T-helper 17 cell (primary cell): ENCODE measurements around the gene SLCO2A1. TPM values are rescaled to one million over a fixed set of nuclear protein-coding genes. Genes with fewer than 3 reads are reported as not detected.

Experiments used
- ATAC-seq: fragments of 150-1000 bp; cut with Tn5 transposase; 2 replicates; pipeline ENCODE4 v1.10.0; 2021; ENCODE audit warnings: mild to moderate bottlenecking, moderate library complexity
- DNase-seq, 3 donors: peaks; one replicate each; pipeline versions ENCODE4 v3.0.0 to v3.0.0-alpha.2; 2020 to 2021
- H3K9me3 ChIP-seq: one replicate; pipeline ENCODE4 v1.7.0; 2013; ENCODE audit warnings: low read length, mild to moderate bottlenecking; ENCODE audit not compliant: control insufficient read depth, poor library complexity, severe bottlenecking
- H3K27ac Mint-ChIP-seq: one replicate; pipeline ENCODE4 v1.8.0; 2022; ENCODE audit warnings: mild to moderate bottlenecking, moderate library complexity, mixed read lengths
- H3K27me3 Mint-ChIP-seq: one replicate; pipeline ENCODE4 v1.8.0; 2022; ENCODE audit warnings: mixed read lengths
- H3K36me3 Mint-ChIP-seq: one replicate; pipeline ENCODE4 v1.8.0; 2022; ENCODE audit warnings: low read depth, mixed read lengths
- H3K4me1 Mint-ChIP-seq: one replicate; pipeline ENCODE4 v1.8.0; 2022; ENCODE audit warnings: mild to moderate bottlenecking, mixed read lengths
- H3K4me3 Mint-ChIP-seq: one replicate; pipeline ENCODE4 v1.8.0; 2022; ENCODE audit warnings: mild to moderate bottlenecking, moderate library complexity, mixed read lengths
- total RNA-seq, 4 donors: library from RNA in 2 of 4; stranded (reverse) in 2 of 4; gene quantifications; one replicate each; pipeline ENCODE4 v1.2.3 and lab custom pipeline; 2022 to 2026

SLCO2A1 gene
- total RNA-seq, 2 donors from 2014 or later, result 0.16 TPM; not detected in 1

- no peaks in the 10 kb centered on the region for H3K9me3 ChIP-seq
- Mint-ChIP-seq H3K4me1 (no peaks in the 10 kb centered on the region), H3K4me3 (no peak overlapping the region), H3K27me3 (peaks cover 46% of the 10 kb centered on the region), H3K27ac (no peak overlapping the region), H3K36me3 (no peaks in the 10 kb centered on the region)
- DNase-seq (no peak), ATAC-seq (no peak)
These were observed 7.4 kb upstream of the SLCO2A1 start for GRCh38 chr3:134037168-134037567.

DNA sequence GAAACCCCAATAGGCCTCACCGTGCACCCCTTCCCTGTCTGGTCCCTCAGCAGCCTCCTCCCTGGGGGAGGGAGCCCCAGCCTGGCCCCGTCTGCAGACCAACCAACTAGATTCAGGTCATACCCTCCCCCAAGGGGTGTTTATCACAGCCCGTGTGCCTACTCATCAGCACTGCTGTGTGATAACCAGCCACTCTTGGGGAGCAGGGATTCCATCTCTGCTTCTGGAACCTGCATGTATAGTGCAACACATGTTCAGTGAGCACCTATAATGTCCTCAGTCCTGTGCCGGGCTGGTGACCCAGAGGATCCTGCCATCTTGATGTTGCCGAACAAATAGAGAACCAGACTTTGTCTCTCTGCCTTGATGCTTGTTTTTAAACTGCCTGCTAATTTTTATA lies 6.6 kb upstream of the SLCO2A1 start:
- Mint-ChIP-seq H3K4me3 (no peak overlapping the region), H3K27me3 (peaks cover 53% of the 10 kb centered on the region), H3K27ac (no peak overlapping the region), H3K4me1 (no peaks in the 10 kb centered on the region), H3K36me3 (no peaks in the 10 kb centered on the region)
- DNase-seq (no peak), ATAC-seq (no peak)
- no peaks in the 10 kb centered on the region for H3K9me3 ChIP-seq

- Mint-ChIP-seq H3K27ac (no peak overlapping the region), H3K4me3 (no peak overlapping the region), H3K36me3 (no peaks in the 10 kb centered on the region), H3K4me1 (no peaks in the 10 kb centered on the region), H3K27me3 (peaks cover 53% of the 10 kb centered on the region)
- DNase-seq (no peak), ATAC-seq (no peak)
- no peaks in the 10 kb centered on the region for H3K9me3 ChIP-seq
These were observed 6.1 kb upstream of the SLCO2A1 start for GRCh38 chr3:134035836-134036235.

DNA sequence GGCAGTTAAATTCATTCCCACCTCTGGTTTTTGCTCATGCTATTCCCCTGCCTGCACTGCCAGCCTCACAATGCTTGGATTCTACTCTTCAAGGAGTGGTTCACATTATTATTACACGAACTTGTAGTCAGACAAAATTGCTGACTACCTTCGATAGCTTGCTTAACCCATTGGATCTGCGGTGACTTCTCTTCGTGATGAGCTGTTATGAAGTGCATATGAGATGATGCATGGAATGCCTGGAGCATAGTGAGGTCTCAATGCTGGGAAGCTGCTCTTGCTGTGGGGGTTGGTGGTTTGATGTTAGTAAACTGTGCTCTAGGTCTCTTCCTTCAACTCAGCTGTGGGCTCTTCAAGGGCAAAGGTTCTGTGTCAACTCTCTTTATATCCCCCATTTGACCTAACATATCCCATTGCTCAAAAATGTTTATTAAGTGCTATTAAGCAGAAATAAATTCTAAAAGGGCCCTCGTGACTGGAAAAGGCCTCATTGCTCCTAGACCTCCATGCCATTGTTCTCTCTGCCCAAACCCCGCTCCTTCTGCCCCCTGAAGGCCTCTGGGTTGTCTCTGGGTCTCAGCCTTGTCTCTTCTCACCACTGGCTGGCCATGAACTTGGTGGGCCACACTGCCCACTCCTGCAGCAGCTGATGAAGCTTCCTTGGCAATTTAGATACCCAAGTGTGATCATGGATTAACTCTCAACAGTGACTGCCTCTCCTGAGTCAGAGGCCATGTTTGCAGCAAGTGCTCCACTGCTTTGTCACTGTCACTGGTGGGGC lies 4.5 kb upstream of the SLCO2A1 start:
- no peak overlapping the region for H3K27ac Mint-ChIP-seq

DNA sequence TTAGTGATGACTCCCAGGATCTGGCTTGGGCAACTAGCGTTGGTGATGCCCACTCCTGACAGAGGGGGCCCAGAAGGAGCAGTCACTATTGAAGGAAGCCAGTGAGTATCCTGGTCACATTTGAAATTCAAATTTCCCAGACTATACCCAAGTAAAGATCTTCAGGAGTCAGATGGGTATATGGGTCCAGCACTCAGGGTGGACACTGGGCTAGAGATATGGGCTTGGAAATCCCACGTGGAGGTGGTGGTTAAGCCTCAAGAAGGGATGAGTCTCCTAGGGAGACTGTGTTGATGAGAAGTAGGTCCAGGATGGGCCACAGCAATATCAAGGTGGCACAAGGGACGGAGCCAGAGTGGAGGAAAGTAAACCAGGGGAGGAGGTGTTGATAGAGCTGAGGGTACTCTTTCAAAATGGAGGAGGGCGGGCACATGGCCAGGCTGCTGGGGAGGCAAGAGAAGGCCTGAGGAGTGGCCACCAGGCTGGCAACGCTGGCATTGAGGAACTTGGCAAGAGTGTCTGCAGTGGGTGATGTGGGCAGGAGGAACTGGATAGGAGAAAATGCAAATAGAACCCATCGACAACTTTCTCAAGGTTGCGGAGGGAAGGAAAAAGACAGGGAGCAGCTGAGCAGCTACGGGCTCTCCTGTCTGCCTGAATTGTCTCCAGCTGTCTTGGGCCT lies 3.7 kb upstream of the SLCO2A1 start:
- DNase-seq (no peak), ATAC-seq (no peak)
- H3K4me3 Mint-ChIP-seq, result no peak overlapping the region
- no peaks in the 10 kb centered on the region for H3K36me3 Mint-ChIP-seq
- H3K27me3 Mint-ChIP-seq, result peaks cover 62% of the 10 kb centered on the region
- H3K9me3 ChIP-seq, result no peaks in the 10 kb centered on the region
- H3K4me1 Mint-ChIP-seq, result no peaks in the 10 kb centered on the region
- H3K27ac Mint-ChIP-seq, result no peak overlapping the region

More for the DNA sequence above, 4.5 kb upstream of the SLCO2A1 start:
- DNase-seq, result no peak
- H3K4me1 Mint-ChIP-seq, result no peaks in the 10 kb centered on the region
- no peak for ATAC-seq
- no peaks in the 10 kb centered on the region for H3K36me3 Mint-ChIP-seq
- peaks cover 60% of the 10 kb centered on the region for H3K27me3 Mint-ChIP-seq
- H3K4me3 Mint-ChIP-seq, result no peak overlapping the region
- H3K9me3 ChIP-seq, result no peaks in the 10 kb centered on the region

GRCh38 chr3:134031348-134031915 lies 1.7 kb upstream of the SLCO2A1 start:
- H3K27me3 Mint-ChIP-seq, result peaks cover 75% of the 10 kb centered on the region
- H3K27ac Mint-ChIP-seq, result no peak overlapping the region
- H3K9me3 ChIP-seq, result no peaks in the 10 kb centered on the region

DNA sequence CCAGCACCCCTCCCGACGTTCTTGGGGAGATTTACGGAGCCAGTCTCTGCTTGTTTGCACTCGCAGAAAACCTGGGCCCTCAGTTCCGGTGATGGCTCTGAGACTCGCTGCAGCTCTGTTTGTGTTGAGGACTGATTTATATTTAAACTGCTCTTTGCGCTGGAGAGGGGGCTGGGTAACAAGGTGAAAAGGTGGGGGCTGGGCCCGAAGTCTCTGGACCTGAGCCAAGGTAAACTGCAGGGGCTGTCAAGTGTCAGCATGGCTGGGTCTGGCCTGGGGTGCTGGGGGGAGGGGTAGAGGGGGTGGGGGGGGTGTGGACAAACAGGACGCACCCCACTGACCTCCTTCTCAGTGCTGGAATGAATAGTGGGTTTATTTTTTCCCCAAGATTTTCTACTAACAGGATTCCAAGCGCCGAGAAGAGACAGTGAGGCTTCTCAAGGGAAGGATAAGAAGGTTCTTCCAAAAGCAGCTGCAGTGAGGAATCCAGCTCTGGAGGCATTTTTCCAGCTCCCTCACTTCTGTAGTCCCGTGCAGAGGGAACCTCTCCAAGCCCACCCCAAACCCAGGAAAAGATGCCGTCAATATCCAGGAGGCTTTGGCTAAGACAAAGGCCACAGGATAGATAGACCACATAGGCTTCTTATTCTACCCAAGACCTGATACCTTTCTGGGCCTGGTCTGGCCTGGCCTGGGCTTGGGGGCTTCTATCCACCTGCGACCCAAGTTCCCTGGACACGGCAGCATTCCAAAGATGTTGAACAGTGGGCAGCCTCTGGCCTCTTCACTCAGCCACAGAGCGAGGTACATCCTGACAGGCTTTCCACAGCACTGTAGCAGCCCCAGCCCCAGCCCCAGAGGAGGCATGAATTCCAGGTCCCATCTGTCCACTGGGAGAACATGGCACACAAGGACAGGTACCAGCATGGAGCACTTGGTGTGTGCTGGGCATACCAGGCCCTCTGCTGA lies 938 bp upstream of the SLCO2A1 start:
- peaks cover 2% of the 10 kb centered on the region for H3K4me1 Mint-ChIP-seq
- no peak for ATAC-seq
- no peak for DNase-seq
- H3K27ac Mint-ChIP-seq, result no peak overlapping the region
- peak overlapping the region; percentile 80 for H3K4me3 Mint-ChIP-seq
- no peaks in the 10 kb centered on the region for H3K9me3 ChIP-seq
- H3K36me3 Mint-ChIP-seq, result no peaks in the 10 kb centered on the region
- peaks cover 77% of the 10 kb centered on the region for H3K27me3 Mint-ChIP-seq

More at GRCh38 chr3:134031348-134031915, 1.7 kb upstream of the SLCO2A1 start:
- Mint-ChIP-seq H3K36me3 (no peaks in the 10 kb centered on the region), H3K4me3 (peak overlapping the region; percentile 50), H3K4me1 (peaks cover 2% of the 10 kb centered on the region)
- ATAC-seq (no peak), DNase-seq (no peak)

- Mint-ChIP-seq H3K4me1 (peaks cover 2% of the 10 kb centered on the region), H3K27ac (no peak overlapping the region)
- ATAC-seq, result no peak
These were observed 430 bp downstream of the SLCO2A1 start for GRCh38 chr3:134029256-134029733.

DNA sequence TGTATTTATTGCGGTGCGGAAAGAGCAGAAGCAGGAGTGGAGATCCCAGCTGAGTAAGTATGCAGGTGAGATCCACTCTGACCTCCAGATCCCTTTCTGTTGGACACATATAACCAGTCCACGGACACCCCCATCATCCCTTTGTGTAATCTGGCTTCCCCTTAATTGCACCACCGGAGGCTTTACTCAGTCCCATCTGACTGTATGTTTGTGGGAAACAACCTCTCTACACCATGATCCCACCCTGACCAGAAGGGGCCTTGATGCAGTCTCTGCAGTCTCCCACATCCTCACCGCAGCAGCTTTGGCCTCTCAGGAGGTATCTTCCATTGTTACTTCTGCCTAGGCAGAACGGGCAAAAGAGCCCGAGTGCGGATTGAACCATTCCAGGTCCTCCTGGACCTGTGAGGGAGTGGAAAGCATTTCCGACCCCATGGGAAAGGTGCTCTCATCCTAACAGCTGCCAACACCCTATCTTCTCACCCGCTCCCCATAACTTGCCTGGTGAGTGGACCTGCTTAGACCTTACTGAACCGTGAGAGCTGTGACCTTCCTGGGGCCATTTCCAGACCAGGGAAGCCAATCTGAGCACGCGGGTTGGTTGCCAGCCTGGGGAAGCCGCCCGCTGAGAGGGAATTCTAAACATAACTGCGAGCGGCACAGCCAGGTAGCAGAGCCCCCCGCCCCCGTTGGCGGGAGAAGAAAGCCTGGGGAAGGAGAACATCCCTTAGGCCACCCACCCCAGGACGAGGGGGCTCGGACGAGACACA lies 1.1 kb downstream of the SLCO2A1 start:
- no peaks in the 10 kb centered on the region for H3K9me3 ChIP-seq
- no peak overlapping the region for H3K27ac Mint-ChIP-seq
- H3K27me3 Mint-ChIP-seq, result peaks cover 73% of the 10 kb centered on the region
- H3K4me1 Mint-ChIP-seq, result peaks cover 2% of the 10 kb centered on the region
- H3K36me3 Mint-ChIP-seq, result no peaks in the 10 kb centered on the region
- DNase-seq, result no peak
- ATAC-seq, result no peak
- peak overlapping the region; percentile 63 for H3K4me3 Mint-ChIP-seq

More at GRCh38 chr3:134029256-134029733, 430 bp downstream of the SLCO2A1 start:
- H3K27me3 Mint-ChIP-seq, result peaks cover 78% of the 10 kb centered on the region
- no peaks in the 10 kb centered on the region for H3K36me3 Mint-ChIP-seq
- DNase-seq, result no peak
- no peaks in the 10 kb centered on the region for H3K9me3 ChIP-seq
- H3K4me3 Mint-ChIP-seq, result peak overlapping the region; percentile 63

GRCh38 chr3:134027631-134028030 lies 2.1 kb downstream of the SLCO2A1 start:
- H3K36me3 Mint-ChIP-seq, result no peaks in the 10 kb centered on the region
- H3K27ac Mint-ChIP-seq, result no peak overlapping the region
- ATAC-seq (no peak), DNase-seq (no peak)
- peaks cover 72% of the 10 kb centered on the region for H3K27me3 Mint-ChIP-seq
- H3K4me1 Mint-ChIP-seq, result peaks cover 2% of the 10 kb centered on the region
- no peaks in the 10 kb centered on the region for H3K9me3 ChIP-seq
- H3K4me3 Mint-ChIP-seq, result no peak overlapping the region

DNA sequence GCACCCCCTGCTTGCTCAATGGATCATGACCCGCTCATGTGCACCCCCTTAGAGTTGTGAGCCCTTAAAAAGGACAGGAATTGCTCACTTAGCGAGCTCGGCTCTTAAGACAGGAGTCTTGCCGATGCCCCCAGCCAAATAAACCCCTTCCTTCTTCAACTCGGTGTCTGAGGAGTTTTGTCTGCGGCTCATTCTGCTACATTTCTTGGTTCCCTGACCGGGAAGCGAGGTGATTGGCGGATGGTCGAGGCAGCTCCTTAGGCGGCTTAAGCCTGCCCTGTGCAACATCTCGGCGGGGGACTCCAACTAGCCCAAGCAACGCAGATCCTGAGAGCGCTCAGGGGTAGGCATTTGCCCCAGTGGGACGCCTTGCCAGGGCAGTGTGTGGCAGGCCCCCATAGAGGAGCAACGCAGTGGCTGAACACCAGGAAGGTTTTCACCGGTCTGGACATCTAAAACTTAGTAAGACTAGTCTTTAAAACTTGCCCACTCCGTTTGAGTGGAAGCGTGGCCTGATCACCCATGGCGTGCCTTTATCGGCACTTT lies 9.5 kb downstream of the SLCO2A1 start:
- H3K4me3 Mint-ChIP-seq, result no peak overlapping the region
- no peak for DNase-seq

GRCh38 chr3:134018850-134019249 lies 10.9 kb downstream of the SLCO2A1 start:
- no peak for DNase-seq
- H3K27ac Mint-ChIP-seq, result no peak overlapping the region
- no peaks in the 10 kb centered on the region for H3K4me1 Mint-ChIP-seq
- H3K4me3 Mint-ChIP-seq, result no peak overlapping the region
- peaks cover 3% of the 10 kb centered on the region for H3K36me3 Mint-ChIP-seq
- H3K27me3 Mint-ChIP-seq, result peaks cover 30% of the 10 kb centered on the region
- no peaks in the 10 kb centered on the region for H3K9me3 ChIP-seq
- no peak for ATAC-seq

More for the DNA sequence above, 9.5 kb downstream of the SLCO2A1 start:
- no peaks in the 10 kb centered on the region for H3K4me1 Mint-ChIP-seq
- peaks cover 20% of the 10 kb centered on the region for H3K27me3 Mint-ChIP-seq
- no peaks in the 10 kb centered on the region for H3K9me3 ChIP-seq
- ATAC-seq, result no peak
- peaks cover 3% of the 10 kb centered on the region for H3K36me3 Mint-ChIP-seq
- no peak overlapping the region for H3K27ac Mint-ChIP-seq
